ENCODE results near the gene LRRFIP2.

Gene LRRFIP2

DNA sequence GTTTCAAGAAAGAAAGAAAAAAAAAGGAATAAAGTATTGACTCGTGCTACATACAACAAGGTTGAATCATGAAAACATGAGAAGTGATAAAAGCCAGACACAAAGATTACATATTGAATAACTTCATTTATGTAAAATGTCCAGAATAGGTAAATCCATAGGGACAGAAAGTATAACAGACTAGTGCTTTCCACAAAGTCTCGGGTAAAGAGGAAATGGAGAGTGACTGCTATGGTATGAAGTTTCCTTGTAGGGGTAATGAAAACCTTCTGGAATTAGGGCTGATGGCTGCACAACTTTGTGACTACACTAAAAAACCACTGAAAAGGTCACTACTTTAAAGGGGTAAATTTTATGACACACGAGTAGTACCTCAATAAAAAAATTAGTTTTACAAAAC lies 13.0 kb downstream of the LRRFIP2 start:
- Histone ChIP-seq H3K27ac (ENCODE audit: poor library complexity, severe bottlenecking) (no peak overlapping the region), H3K9me3 (ENCODE audit: severe bottlenecking) (no peaks in the 10 kb centered on the region), H3K4me1 (ENCODE audit: insufficient read depth, poor library complexity, severe bottlenecking) (peaks cover 14% of the 10 kb centered on the region), H3K27me3 (ENCODE audit: insufficient read depth, poor library complexity, severe bottlenecking) (no peaks in the 10 kb centered on the region), H3K4me3 (ENCODE audit: severe bottlenecking) (no peak overlapping the region), H3K36me3 (ENCODE audit: low read depth) (peaks cover 23% of the 10 kb centered on the region)
- DNase-seq (ENCODE audit: low spot score) (no peak), ATAC-seq (ENCODE audit: low read depth) (no peak)
- TF ChIP-seq, protein P1, sequence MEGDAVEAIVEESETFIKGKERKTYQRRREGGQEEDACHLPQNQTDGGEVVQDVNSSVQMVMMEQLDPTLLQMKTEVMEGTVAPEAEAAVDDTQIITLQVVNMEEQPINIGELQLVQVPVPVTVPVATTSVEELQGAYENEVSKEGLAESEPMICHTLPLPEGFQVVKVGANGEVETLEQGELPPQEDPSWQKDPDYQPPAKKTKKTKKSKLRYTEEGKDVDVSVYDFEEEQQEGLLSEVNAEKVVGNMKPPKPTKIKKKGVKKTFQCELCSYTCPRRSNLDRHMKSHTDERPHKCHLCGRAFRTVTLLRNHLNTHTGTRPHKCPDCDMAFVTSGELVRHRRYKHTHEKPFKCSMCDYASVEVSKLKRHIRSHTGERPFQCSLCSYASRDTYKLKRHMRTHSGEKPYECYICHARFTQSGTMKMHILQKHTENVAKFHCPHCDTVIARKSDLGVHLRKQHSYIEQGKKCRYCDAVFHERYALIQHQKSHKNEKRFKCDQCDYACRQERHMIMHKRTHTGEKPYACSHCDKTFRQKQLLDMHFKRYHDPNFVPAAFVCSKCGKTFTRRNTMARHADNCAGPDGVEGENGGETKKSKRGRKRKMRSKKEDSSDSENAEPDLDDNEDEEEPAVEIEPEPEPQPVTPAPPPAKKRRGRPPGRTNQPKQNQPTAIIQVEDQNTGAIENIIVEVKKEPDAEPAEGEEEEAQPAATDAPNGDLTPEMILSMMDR (IDR thresholded peaks at IDR 0.05; ENCODE audit: poor library complexity, severe bottlenecking): no peak

DNA sequence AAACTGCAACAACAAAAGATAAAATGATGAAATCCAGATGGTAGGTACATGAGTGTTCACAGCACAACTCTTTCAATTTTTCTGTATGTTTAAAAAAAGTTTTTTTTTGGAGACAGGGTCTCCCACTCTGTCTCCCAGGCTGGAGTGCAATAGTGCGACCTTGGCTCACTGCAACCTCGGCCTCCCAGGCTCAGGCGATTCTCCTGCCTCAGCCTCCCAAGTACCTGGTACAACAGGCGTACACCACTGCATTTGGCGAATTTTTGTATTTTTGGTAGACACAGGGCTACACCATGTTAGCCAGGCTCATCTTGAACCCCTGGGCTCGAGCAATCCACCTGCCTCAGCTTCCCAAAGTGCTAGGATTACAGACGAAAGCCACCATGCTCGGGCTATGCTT lies 18.6 kb downstream of the LRRFIP2 start:
- no peak overlapping the region for H3K27ac ChIP-seq (ENCODE audit: poor library complexity, severe bottlenecking)

DNA sequence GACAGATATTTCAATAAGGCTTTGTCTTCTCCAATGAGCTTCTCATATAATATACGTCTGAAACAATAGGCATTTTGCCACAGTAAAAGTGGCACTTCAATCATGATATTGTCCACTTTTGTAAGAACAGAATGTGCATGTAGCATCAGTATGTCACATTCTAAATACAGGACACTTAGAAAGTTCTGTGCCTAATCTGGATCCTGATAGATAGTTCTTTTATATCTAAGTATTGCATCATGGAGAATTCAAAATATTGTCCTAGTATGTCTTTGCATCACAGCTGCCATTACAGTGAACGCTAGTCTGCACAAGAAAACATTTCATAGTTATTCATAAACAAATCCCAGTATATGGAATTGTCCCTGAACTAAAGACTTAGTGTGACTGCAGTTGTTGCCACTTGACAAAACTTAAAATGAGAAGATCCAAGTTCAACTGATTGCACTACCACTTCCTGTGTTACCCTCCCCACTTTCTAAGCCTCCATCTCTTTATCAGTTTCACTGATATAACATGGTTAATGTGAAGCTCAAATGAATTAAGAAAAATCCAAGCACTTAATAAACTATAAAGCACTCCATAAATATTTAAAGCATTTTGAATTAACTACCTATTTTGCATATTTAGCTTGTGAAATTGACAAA lies 19.6 kb downstream of the LRRFIP2 start:
- Histone ChIP-seq H3K9me3 (ENCODE audit: severe bottlenecking) (no peaks in the 10 kb centered on the region), H3K4me3 (ENCODE audit: severe bottlenecking) (no peak overlapping the region), H3K27ac (ENCODE audit: poor library complexity, severe bottlenecking) (no peak overlapping the region), H3K36me3 (ENCODE audit: low read depth) (peaks cover 16% of the 10 kb centered on the region; the same call in 1 of the 2 replicates), H3K27me3 (ENCODE audit: insufficient read depth, poor library complexity, severe bottlenecking) (no peaks in the 10 kb centered on the region), H3K4me1 (ENCODE audit: insufficient read depth, poor library complexity, severe bottlenecking) (no peaks in the 10 kb centered on the region)
- ATAC-seq (ENCODE audit: low read depth): no peak
- TF ChIP-seq, protein P1 (IDR thresholded peaks at IDR 0.05; ENCODE audit: poor library complexity, severe bottlenecking): no peak
- no peak for DNase-seq (ENCODE audit: low spot score)

More for the DNA sequence above, 18.6 kb downstream of the LRRFIP2 start:
- ATAC-seq (ENCODE audit: low read depth) (no peak), DNase-seq (ENCODE audit: low spot score) (no peak)
- Histone ChIP-seq H3K4me1 (ENCODE audit: insufficient read depth, poor library complexity, severe bottlenecking) (no peaks in the 10 kb centered on the region), H3K36me3 (ENCODE audit: low read depth) (peaks cover 23% of the 10 kb centered on the region), H3K4me3 (ENCODE audit: severe bottlenecking) (no peak overlapping the region), H3K9me3 (ENCODE audit: severe bottlenecking) (no peaks in the 10 kb centered on the region), H3K27me3 (ENCODE audit: insufficient read depth, poor library complexity, severe bottlenecking) (no peaks in the 10 kb centered on the region)
- TF ChIP-seq, protein P1 (IDR thresholded peaks at IDR 0.05; ENCODE audit: poor library complexity, severe bottlenecking): no peak

DNA sequence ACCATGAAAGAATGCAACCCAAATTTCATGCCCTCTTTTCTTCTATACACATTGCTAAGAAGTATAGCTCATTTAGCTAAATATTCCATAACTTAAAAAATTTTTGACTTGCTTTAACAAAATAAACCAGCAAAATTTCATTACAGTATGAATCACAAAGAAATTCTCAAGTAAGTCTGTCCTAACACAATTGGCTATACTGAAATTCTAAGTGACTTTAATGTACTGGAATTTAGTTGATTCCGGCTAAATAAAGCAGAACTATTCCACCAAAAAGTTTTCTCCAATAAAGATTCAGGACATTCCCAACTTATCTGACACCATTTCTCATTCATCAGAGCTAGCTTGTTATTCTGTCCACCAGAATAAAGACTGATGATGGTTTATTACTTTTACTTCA lies 23.8 kb downstream of the LRRFIP2 start:
- no peaks in the 10 kb centered on the region for H3K4me1 ChIP-seq (ENCODE audit: insufficient read depth, poor library complexity, severe bottlenecking)
- TF ChIP-seq, protein P1 (IDR thresholded peaks at IDR 0.05; ENCODE audit: poor library complexity, severe bottlenecking): no peak
- ATAC-seq (ENCODE audit: low read depth): no peak
- DNase-seq (ENCODE audit: low spot score): no peak
- no peaks in the 10 kb centered on the region for H3K27me3 ChIP-seq (ENCODE audit: insufficient read depth, poor library complexity, severe bottlenecking)
- H3K9me3 ChIP-seq (ENCODE audit: severe bottlenecking): no peaks in the 10 kb centered on the region
- H3K4me3 ChIP-seq (ENCODE audit: severe bottlenecking): no peak overlapping the region
- no peak overlapping the region for H3K27ac ChIP-seq (ENCODE audit: poor library complexity, severe bottlenecking)
- peaks cover 30% of the 10 kb centered on the region for H3K36me3 ChIP-seq (ENCODE audit: low read depth)

DNA sequence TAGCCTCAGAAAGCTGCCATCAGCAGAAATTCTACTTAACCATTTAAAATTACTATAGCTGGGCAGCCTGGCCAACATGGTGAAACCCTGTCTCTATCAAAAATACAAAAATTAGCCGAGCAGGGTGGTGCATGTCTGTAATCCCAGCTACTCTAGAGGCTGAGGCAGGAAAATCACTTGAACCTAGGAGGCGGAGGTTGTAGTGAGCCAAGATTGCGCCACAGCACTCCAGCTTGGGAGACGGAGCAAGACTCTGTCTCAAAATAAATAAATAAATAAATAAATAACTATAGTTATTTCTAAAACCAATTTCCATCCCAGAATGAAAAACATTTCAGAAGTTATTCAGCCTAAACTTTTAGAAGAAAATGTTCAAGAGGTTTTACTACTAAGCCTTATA lies 25.1 kb downstream of the LRRFIP2 start:
- DNase-seq (ENCODE audit: low spot score) (no peak), ATAC-seq (ENCODE audit: low read depth) (no peak)
- Histone ChIP-seq H3K4me3 (ENCODE audit: severe bottlenecking) (no peak overlapping the region), H3K4me1 (ENCODE audit: insufficient read depth, poor library complexity, severe bottlenecking) (no peaks in the 10 kb centered on the region), H3K9me3 (ENCODE audit: severe bottlenecking) (no peaks in the 10 kb centered on the region), H3K27ac (ENCODE audit: poor library complexity, severe bottlenecking) (no peak overlapping the region), H3K36me3 (ENCODE audit: low read depth) (peaks cover 40% of the 10 kb centered on the region), H3K27me3 (ENCODE audit: insufficient read depth, poor library complexity, severe bottlenecking) (no peaks in the 10 kb centered on the region)
- TF ChIP-seq, protein P1 (IDR thresholded peaks at IDR 0.05; ENCODE audit: poor library complexity, severe bottlenecking): no peak
